ENCODE results near the gene ZMYND10. TPM values are rescaled to one million over a fixed set of nuclear protein-coding genes. Genes with fewer than 3 reads are reported as not detected.
A peak's percentile ranks its signal among the peaks of the same experiment; 100 is the strongest.

The ZMYND10 gene
- polyA plus RNA-seq, 1 donor (not counting 4 experiments of a cell fraction or from before 2014, with no cell fraction given) = 0.21 TPM

GRCh38 chr3:50347187-50347813 is 1.8 kb upstream of the ZMYND10 start:
- Histone ChIP-seq H3K4me1 (ENCODE audit: control insufficient read depth, extremely low read depth, insufficient read depth, low read length) (peaks cover 24% of the 10 kb centered on the region), H2AFZ (ENCODE audit: control insufficient read depth, low read length) (no peak overlapping the region), H3K4me2 (ENCODE audit: control insufficient read depth, extremely low read depth, insufficient read depth, low read depth, low read length) (no peak overlapping the region), H3K36me3 (ENCODE audit: control insufficient read depth in 2 of 2, extremely low read depth in 1 of 2, insufficient read depth in 2 of 2, low read length in 2 of 2) (peaks cover 10% of the 10 kb centered on the region in 2 experiments), H3K9me3 (ENCODE audit: control insufficient read depth, low read depth, low read length) (no peaks in the 10 kb centered on the region), H3K27me3 (ENCODE audit: control insufficient read depth, extremely low read depth, insufficient read depth, low read length) (no peaks in the 10 kb centered on the region), H4K20me1 (ENCODE audit: control insufficient read depth, extremely low read depth, insufficient read depth, low read length) (no peaks in the 10 kb centered on the region), H3K4me3 (ENCODE audit: control insufficient read depth in 2 of 3, extremely low read depth in 1 of 3, insufficient read depth in 2 of 3, low read depth in 1 of 3, low read length in 3 of 3) (no peak overlapping the region), H3K9ac (ENCODE audit: control insufficient read depth, extremely low read depth, insufficient read depth, low read length) (no peak overlapping the region), H3K9me1 (ENCODE audit: control insufficient read depth, extremely low read depth, insufficient read depth, low read length) (no peaks in the 10 kb centered on the region), H3K27ac (ENCODE audit: control insufficient read depth, insufficient read depth, low read length) (no peak overlapping the region), H3K79me2 (ENCODE audit: control insufficient read depth, insufficient read depth, low read length) (peaks cover 12% of the 10 kb centered on the region)
- peak; percentile 46 for FAIRE-seq
- no peak for TF ChIP-seq EZH2 (IDR thresholded peaks at IDR 0.05; ENCODE audit: low read length)
- peak in 2 of 3 experiments; percentile 52 to 70 for TF ChIP-seq CTCF (optimal IDR thresholded peaks at IDR 0.05 in 1 of 3, IDR thresholded peaks at IDR 0.05 in 1 of 3, conservative IDR thresholded peaks at IDR 0.05 in 1 of 3; ENCODE audit: extremely low read depth in 1 of 3, insufficient read depth in 2 of 3, low read length in 3 of 3)
- dilution Hi-C loops (cut with MboI; ENCODE audit: extremely low pct_ligation_motif_present, low sequenced_read_pairs) = no loop called here
- DNase-seq (ENCODE audit: low read depth, low spot score) = no peak

DNA sequence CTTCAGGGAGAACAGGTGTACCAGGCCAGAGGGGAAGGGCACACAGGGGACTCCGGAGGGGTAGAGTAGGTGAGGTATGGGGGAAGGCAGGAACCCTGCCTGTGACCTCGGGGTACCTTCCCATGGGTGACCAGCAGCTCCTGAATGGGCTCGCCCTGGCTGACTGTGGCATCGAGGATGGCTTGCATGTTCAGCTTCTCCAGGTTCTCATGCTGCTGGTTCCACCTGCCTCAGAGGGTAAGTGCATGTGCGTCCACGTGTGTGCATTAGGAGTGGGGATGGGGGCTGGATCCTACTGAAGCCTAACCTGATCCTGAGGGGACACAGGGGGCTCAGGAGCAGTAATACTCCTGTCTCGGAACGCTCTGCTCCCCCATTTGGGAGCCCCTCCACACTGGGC is 524 bp downstream of the ZMYND10 start:
- peaks cover 20% of the 10 kb centered on the region for H3K4me1 ChIP-seq (ENCODE audit: control insufficient read depth, extremely low read depth, insufficient read depth, low read length)
- H3K79me2 ChIP-seq (ENCODE audit: control insufficient read depth, insufficient read depth, low read length) = no peaks in the 10 kb centered on the region
- peaks cover 7 to 10% of the 10 kb centered on the region in 2 experiments for H3K36me3 ChIP-seq (ENCODE audit: control insufficient read depth in 2 of 2, extremely low read depth in 1 of 2, insufficient read depth in 2 of 2, low read length in 2 of 2)
- TF ChIP-seq EZH2 (IDR thresholded peaks at IDR 0.05; ENCODE audit: low read length) (no peak), CTCF (optimal IDR thresholded peaks at IDR 0.05 in 1 of 3, IDR thresholded peaks at IDR 0.05 in 1 of 3, conservative IDR thresholded peaks at IDR 0.05 in 1 of 3; ENCODE audit: extremely low read depth in 1 of 3, insufficient read depth in 2 of 3, low read length in 3 of 3) (no peak)
- H2AFZ ChIP-seq (ENCODE audit: control insufficient read depth, low read length) = no peak overlapping the region
- DNase-seq (ENCODE audit: low read depth, low spot score) (no peak), FAIRE-seq (no peak)
- H3K27ac ChIP-seq (ENCODE audit: control insufficient read depth, insufficient read depth, low read length) = no peak overlapping the region
- H3K4me2 ChIP-seq (ENCODE audit: control insufficient read depth, extremely low read depth, insufficient read depth, low read depth, low read length) = peak overlapping the region; percentile 93
- H3K27me3 ChIP-seq (ENCODE audit: control insufficient read depth, extremely low read depth, insufficient read depth, low read length) = no peaks in the 10 kb centered on the region
- no peaks in the 10 kb centered on the region for H4K20me1 ChIP-seq (ENCODE audit: control insufficient read depth, extremely low read depth, insufficient read depth, low read length)
- H3K9ac ChIP-seq (ENCODE audit: control insufficient read depth, extremely low read depth, insufficient read depth, low read length) = no peak overlapping the region
- no peaks in the 10 kb centered on the region for H3K9me1 ChIP-seq (ENCODE audit: control insufficient read depth, extremely low read depth, insufficient read depth, low read length)
- no peaks in the 10 kb centered on the region for H3K9me3 ChIP-seq (ENCODE audit: control insufficient read depth, low read depth, low read length)
- dilution Hi-C loops (cut with MboI; ENCODE audit: extremely low pct_ligation_motif_present, low sequenced_read_pairs) = no loop called here
- H3K4me3 ChIP-seq (ENCODE audit: control insufficient read depth in 2 of 3, extremely low read depth in 1 of 3, insufficient read depth in 2 of 3, low read depth in 1 of 3, low read length in 3 of 3) = peak overlapping the region in 2 of 3 experiments; percentile 58 to 67
